Lower leg skin (tissue), 3 donors: Measurements from ENCODE around the gene CENPB.

Source experiments
- CTCF ChIP-seq, 3 donors: fragments of 450-650 bp; IDR thresholded peaks; one replicate each; pipeline ENCODE4 v1.5.1; 2016; ENCODE audit warnings: antibody characterized with exemption in 3 of 3, mild to moderate bottlenecking in 3 of 3, moderate library complexity in 2 of 3
- POLR2A ChIP-seq, 2 donors: fragments of 450-650 bp; IDR thresholded peaks; one replicate each; pipeline ENCODE4 v1.6.1; 2016 to 2017; ENCODE audit warnings: antibody characterized with exemption in 2 of 2, mild to moderate bottlenecking in 1 of 2, moderate library complexity in 1 of 2

GRCh38 chr20:3802524-3803239 is 16.1 kb upstream of the CENPB start:
- TF ChIP-seq CTCF (IDR thresholded peaks at IDR 0.05) (no peak), POLR2A (IDR thresholded peaks at IDR 0.05) (no peak)
